ENCODE data around the gene FCN1.

- TF ChIP-seq SIN3A (IDR thresholded peaks at IDR 0.05; ENCODE audit: borderline replicate concordance, insufficient read depth, low read length) (no peak), POLR2AphosphoS5 (IDR thresholded peaks at IDR 0.05; ENCODE audit: low read depth, low read length) (no peak), REST (IDR thresholded peaks at IDR 0.05; ENCODE audit: insufficient read depth in 1 of 2, low read depth in 2 of 2, low read length in 2 of 2) (no peak)
These were observed 26.1 kb upstream of the FCN1 start for GRCh38 chr9:134943836-134944235.

Data from PFSK-1 (cell line).